IPS DF 6.9 (cell line): Measurements from ENCODE around the gene HOXD4.

ENCODE experiments used
- DNase-seq: peaks from one replicate; pipeline ENCODE4 v3.0.0-alpha.2; 2013; ENCODE audit warnings: low read depth, low spot score
- H3K27ac ChIP-seq: one replicate; pipeline ENCODE4 v1.5.1; 2013; ENCODE audit warnings: low read length, control low read depth
- H3K27me3 ChIP-seq: 2 replicates; pipeline ENCODE4 v1.6.1; 2013; ENCODE audit warnings: mild to moderate bottlenecking, low read length; ENCODE audit not compliant: control insufficient read depth, insufficient read depth
- H3K36me3 ChIP-seq: 2 replicates; pipeline ENCODE4 v1.6.1; 2013; ENCODE audit warnings: low read length; ENCODE audit not compliant: control insufficient read depth, insufficient read depth
- H3K4me1 ChIP-seq: 2 replicates; pipeline ENCODE4 v1.6.1; 2013; ENCODE audit warnings: low read length; ENCODE audit not compliant: control insufficient read depth, insufficient read depth
- H3K4me3 ChIP-seq: 2 replicates; pipeline ENCODE4 v1.5.1; 2013; ENCODE audit warnings: mild to moderate bottlenecking, low read length
- H3K9me3 ChIP-seq: 2 replicates; pipeline ENCODE4 v1.6.1; 2013; ENCODE audit warnings: low read length, inconsistent platforms; ENCODE audit not compliant: control insufficient read depth, insufficient read depth
- WGBS: extraction: QIAGEN DNeasy Blood & Tissue Kit; methylation state at CpG from one replicate; pipeline ENCODE4 v1.1.7; 2013; ENCODE audit warnings: mixed read lengths, missing lambda C conversion rate; ENCODE audit not compliant: insufficient read length, insufficient coverage; 5-methylcytosine and 5-hydroxymethylcytosine counted together

The HOXD4 gene

GRCh38 chr2:176152350-176153181 is 1.2 kb downstream of the HOXD4 start:
- Histone ChIP-seq H3K4me1 (peaks cover under 1% of the 10 kb centered on the region), H3K9me3 (no peaks in the 10 kb centered on the region), H3K27ac (no peak overlapping the region), H3K36me3 (no peaks in the 10 kb centered on the region), H3K4me3 (no peak overlapping the region), H3K27me3 (peaks cover 97% of the 10 kb centered on the region)
- no peak for DNase-seq
- WGBS: no CpG with 5 or more reads among the region's 48 CpGs

- Histone ChIP-seq H3K9me3 (no peaks in the 10 kb centered on the region), H3K36me3 (no peaks in the 10 kb centered on the region), H3K4me3 (no peak overlapping the region), H3K27ac (no peak overlapping the region), H3K27me3 (peaks cover 97% of the 10 kb centered on the region), H3K4me1 (peaks cover 1% of the 10 kb centered on the region)
- no CpG with 5 or more reads among the region's 11 CpGs for WGBS
- no peak for DNase-seq
These were observed 3.4 kb downstream of the HOXD4 start for GRCh38 chr2:176154576-176155252.

GRCh38 chr2:176155356-176156044 is 4.2 kb downstream of the HOXD4 start:
- WGBS: no CpG with 5 or more reads among the region's 6 CpGs
- peaks cover 1% of the 10 kb centered on the region for H3K4me1 ChIP-seq
- H3K27ac ChIP-seq: no peak overlapping the region
- no peaks in the 10 kb centered on the region for H3K9me3 ChIP-seq
- no peak for DNase-seq
- no peak overlapping the region for H3K4me3 ChIP-seq
- peaks cover 97% of the 10 kb centered on the region for H3K27me3 ChIP-seq
- no peaks in the 10 kb centered on the region for H3K36me3 ChIP-seq

GRCh38 chr2:176156301-176156806 is 5.0 kb downstream of the HOXD4 start:
- Histone ChIP-seq H3K27ac (no peak overlapping the region), H3K4me3 (no peak overlapping the region), H3K9me3 (no peaks in the 10 kb centered on the region), H3K4me1 (peaks cover 1% of the 10 kb centered on the region), H3K27me3 (peaks cover 97% of the 10 kb centered on the region), H3K36me3 (no peaks in the 10 kb centered on the region)
- no peak for DNase-seq
- WGBS: no CpG with 5 or more reads among the region's 8 CpGs

DNA sequence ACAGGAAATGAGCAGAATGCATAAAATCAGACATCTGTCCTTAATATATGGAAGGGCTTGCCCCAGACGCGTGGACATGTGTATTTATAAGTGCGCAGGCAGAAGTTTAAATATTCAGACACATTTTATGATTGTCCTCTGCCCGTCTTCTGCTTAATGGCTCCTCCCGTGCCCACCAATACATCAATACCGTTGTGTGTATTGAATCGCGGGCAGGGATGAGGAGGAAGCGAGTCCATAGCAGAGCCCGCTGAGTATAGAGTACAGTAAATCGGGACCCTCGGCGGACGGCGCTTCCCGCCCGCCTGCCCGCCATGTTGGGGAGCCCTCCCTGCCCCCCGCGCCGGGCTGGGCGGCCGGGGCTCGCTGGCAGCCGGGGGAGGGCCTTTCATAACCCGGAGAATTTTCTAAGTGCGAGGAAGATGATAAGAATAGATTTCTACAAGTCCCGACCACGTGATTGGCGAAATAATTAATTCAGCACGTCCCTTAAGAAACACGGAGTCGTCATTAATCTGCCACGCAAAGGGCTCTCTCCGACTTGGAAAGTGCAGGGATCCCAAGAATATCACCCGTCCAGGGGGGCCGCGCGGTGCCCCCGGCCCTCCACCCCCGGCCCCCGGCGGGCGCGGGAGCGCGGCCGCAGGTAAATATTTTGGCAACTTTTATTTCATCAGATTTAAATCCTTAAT is 5.6 kb downstream of the HOXD4 start, which contains the start of gene HOXD3:
Gene HOXD3 (plus strand): TSS at position 501 of the 692 bp plus-strand sequence. CDS start 11,808 bp downstream, outside the sequence.
- Histone ChIP-seq H3K4me1 (peaks cover 1% of the 10 kb centered on the region), H3K9me3 (no peaks in the 10 kb centered on the region), H3K4me3 (no peak within 1 kb of the TSS), H3K36me3 (no peaks in the 10 kb centered on the region), H3K27me3 (peaks cover 97% of the 10 kb centered on the region), H3K27ac (no peak within 1 kb of the TSS)
- no peak for DNase-seq
- no CpG with 5 or more reads among the region's 48 CpGs for WGBS

- Histone ChIP-seq H3K27ac (no peak overlapping the region), H3K4me3 (no peak overlapping the region), H3K27me3 (peaks cover 97% of the 10 kb centered on the region), H3K36me3 (no peaks in the 10 kb centered on the region), H3K4me1 (peaks cover 1% of the 10 kb centered on the region), H3K9me3 (no peaks in the 10 kb centered on the region)
- DNase-seq: no peak
- no CpG with 5 or more reads among the region's 43 CpGs for WGBS
These were observed 6.3 kb downstream of the HOXD4 start for GRCh38 chr2:176157499-176158185.

- Histone ChIP-seq H3K4me1 (peaks cover 1% of the 10 kb centered on the region), H3K27me3 (peaks cover 97% of the 10 kb centered on the region), H3K36me3 (no peaks in the 10 kb centered on the region), H3K27ac (no peak overlapping the region), H3K4me3 (no peak overlapping the region), H3K9me3 (no peaks in the 10 kb centered on the region)
- DNase-seq: no peak
- no CpG with 5 or more reads among the region's 22 CpGs for WGBS
These were observed 6.8 kb downstream of the HOXD4 start for GRCh38 chr2:176158186-176158591.

DNA sequence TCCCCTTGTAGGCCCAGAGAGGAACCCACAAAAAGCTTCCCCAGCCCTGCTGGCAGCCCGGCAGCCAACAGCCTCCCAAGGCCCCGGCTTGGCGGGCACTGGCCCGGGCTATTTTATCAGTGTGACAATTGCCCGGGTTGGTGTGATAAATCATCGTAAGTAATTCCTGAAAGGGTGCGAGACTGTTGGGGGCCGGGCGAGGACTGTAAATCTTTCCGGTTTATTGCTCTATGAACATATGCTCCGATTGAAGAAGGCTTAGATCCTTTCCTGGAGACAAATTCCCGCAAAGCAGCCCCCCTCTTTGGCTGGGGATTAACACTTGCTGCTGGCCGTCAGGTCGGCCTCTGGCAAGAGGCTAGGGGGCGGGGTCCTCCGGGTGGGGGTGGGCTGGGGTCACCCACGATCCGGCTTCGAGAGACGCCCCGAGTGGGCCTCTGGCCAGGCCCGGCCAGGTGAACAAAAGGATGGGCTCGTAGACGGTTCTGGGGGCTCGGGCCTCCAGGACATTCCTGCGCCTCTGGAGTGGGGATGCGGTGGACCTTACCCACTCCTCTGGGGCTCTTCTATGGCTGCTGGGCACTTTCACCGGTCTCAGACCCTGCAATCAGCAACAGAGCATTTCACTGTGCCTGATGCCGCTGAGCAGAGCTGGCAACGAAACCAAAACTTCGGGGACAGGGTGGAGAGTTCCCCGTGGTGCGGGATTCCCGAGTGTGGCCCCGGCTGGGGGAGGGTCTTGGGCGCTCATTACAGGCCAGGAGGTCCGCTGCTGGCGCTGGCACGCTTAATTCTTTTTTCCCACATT is 7.7 kb downstream of the HOXD4 start:
- Histone ChIP-seq H3K9me3 (no peaks in the 10 kb centered on the region), H3K4me1 (peaks cover 1% of the 10 kb centered on the region), H3K27ac (no peak overlapping the region), H3K36me3 (no peaks in the 10 kb centered on the region), H3K4me3 (no peak overlapping the region), H3K27me3 (peaks cover 99% of the 10 kb centered on the region)
- WGBS: no CpG with 5 or more reads among the region's 39 CpGs
- DNase-seq: no peak

- Histone ChIP-seq H3K27ac (no peak overlapping the region), H3K9me3 (no peaks in the 10 kb centered on the region), H3K27me3 (peaks cover 99% of the 10 kb centered on the region), H3K36me3 (no peaks in the 10 kb centered on the region), H3K4me1 (peaks cover 1% of the 10 kb centered on the region; the same call in 1 of the 2 replicates), H3K4me3 (no peak overlapping the region)
- no CpG with 5 or more reads among the region's 44 CpGs for WGBS
- DNase-seq: no peak
These were observed 8.4 kb downstream of the HOXD4 start for GRCh38 chr2:176159663-176160250.
